Right lobe of liver (tissue), 6 donors: ENCODE data around the gene MAPRE2. TPM values are rescaled to one million over a fixed set of nuclear protein-coding genes. Genes with fewer than 3 reads are reported as not detected.

Source experiments
- ATAC-seq, 4 donors: fragments of 200-7000 bp; cut with Tn5 transposase; one replicate each; pipeline ENCODE4 v1.9.1; 2020; ENCODE audit warnings: mild to moderate bottlenecking in 4 of 4, moderate library complexity in 4 of 4
- DNase-seq, 3 donors: peaks; one replicate each; pipeline ENCODE4 v3.0.0-alpha.2; 2020
- H3K27ac ChIP-seq, 3 donors: fragments of 200-600 bp; one replicate each; pipeline ENCODE4 v1.8.0; 2022
- H3K27me3 ChIP-seq, 2 donors: fragments of 200-600 bp; one replicate each; pipeline ENCODE4 v1.8.0; 2022
- H3K36me3 ChIP-seq, 4 donors: fragments of 200-600 bp; sonication (generic) in 1 of 4; one replicate each; pipeline versions ENCODE4 v1.5.1 to v1.8.0; 2017 to 2022; ENCODE audit warnings: control low read depth in 1 of 4
- H3K4me1 ChIP-seq, 4 donors: fragments of 200-600 bp; sonication (generic) in 1 of 4; one replicate each; pipeline versions ENCODE4 v1.5.1 to v1.8.0; 2017 to 2022; ENCODE audit warnings: control low read depth in 1 of 4
- H3K4me3 ChIP-seq, 3 donors: fragments of 200-600 bp; one replicate each; pipeline ENCODE4 v1.8.0; 2022
- H3K9me3 ChIP-seq, 4 donors: fragments of 200-600 bp; sonication (generic) in 1 of 4; one replicate each; pipeline versions ENCODE4 v1.5.1 to v1.8.0; 2017 to 2022; ENCODE audit warnings: control low read depth in 1 of 4
- POLR2A ChIP-seq: fragments of 450-650 bp; IDR thresholded peaks from one replicate; pipeline ENCODE4 v1.6.1; 2017; ENCODE audit warnings: antibody characterized with exemption, mild to moderate bottlenecking
- WGBS: methylation state at CpG from one replicate; pipeline ENCODE4 v1.1.6; 2018; ENCODE audit warnings: low coverage, low lambda C conversion rate; ENCODE audit not compliant: insufficient coverage; ENCODE audit errors: missing lambda C conversion rate; 5-methylcytosine and 5-hydroxymethylcytosine counted together
- intact Hi-C, 2 donors: fragments of 100-400 bp; cut with DNase I; formaldehyde crosslinking; loops; one replicate each; pipeline versions ENCODE4 v1.11.2 to v1.14.1; 2022
- total RNA-seq, 6 experiments: library from RNA; depleted of rRNA in 2 of 6; stranded (reverse); fragments of >200 nt in 2 of 6; fragmentation: NEBNext Ultra II Directional in 3 of 6; extraction: Animal tissue kit (Norgen Biotek cat#: 25700) in 3 of 6; gene quantifications; one replicate each; pipeline versions ENCODE4 v1.1.0 to v1.2.4, GENCODE V29; 2016 to 2023
- TF ChIP-seq, protein P1 (sequence below), 4 donors: fragments of 200-600 bp in 3 of 4; fragments of 450-650 bp in 1 of 4; IDR thresholded peaks; one replicate each; pipeline versions ENCODE4 v1.5.1 to v1.8.0; 2016 to 2022; ENCODE audit warnings: antibody characterized with exemption in 4 of 4, mild to moderate bottlenecking in 2 of 4
- donor health status: DM: no; HTN: yes; CAD: no.
- donor health status: DM: no; HTN: no; CAD: no.
- donor health status: DM: no; HTN: no; CAD: no.
- donor health status: DM: no; HTN: yes; CAD: no.
- donor health status: DM: no; HTN: yes; CAD: no.

MAPRE2 gene
- total RNA-seq, 6 experiments from 2014 or later, result 17.0 to 25.9 (median 21.5) TPM

DNA sequence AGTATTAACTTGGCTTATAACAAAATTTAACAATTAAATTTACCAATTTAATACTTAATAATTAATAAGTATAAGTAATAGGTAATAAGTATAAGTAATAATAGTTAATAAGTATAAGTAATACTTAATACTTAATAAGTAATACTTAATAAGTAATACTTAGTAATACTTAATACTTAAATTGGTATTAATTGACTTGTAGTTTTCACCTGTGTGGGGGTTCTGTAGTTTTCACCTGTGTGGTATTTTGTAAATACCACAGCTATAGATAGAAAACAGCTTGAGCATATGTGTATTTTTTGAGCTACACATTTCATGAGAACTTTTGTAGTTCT, 55.4 kb downstream of the MAPRE2 start:
- Histone ChIP-seq H3K27ac (no peak overlapping the region), H3K4me3 (no peak overlapping the region), H3K27me3 (no peaks in the 10 kb centered on the region), H3K36me3 (peaks cover 0 to 2% (median 0%) of the 10 kb centered on the region in 4 donors), H3K4me1 (no peaks in the 10 kb centered on the region), H3K9me3 (no peaks in the 10 kb centered on the region)
- TF ChIP-seq, protein P1, sequence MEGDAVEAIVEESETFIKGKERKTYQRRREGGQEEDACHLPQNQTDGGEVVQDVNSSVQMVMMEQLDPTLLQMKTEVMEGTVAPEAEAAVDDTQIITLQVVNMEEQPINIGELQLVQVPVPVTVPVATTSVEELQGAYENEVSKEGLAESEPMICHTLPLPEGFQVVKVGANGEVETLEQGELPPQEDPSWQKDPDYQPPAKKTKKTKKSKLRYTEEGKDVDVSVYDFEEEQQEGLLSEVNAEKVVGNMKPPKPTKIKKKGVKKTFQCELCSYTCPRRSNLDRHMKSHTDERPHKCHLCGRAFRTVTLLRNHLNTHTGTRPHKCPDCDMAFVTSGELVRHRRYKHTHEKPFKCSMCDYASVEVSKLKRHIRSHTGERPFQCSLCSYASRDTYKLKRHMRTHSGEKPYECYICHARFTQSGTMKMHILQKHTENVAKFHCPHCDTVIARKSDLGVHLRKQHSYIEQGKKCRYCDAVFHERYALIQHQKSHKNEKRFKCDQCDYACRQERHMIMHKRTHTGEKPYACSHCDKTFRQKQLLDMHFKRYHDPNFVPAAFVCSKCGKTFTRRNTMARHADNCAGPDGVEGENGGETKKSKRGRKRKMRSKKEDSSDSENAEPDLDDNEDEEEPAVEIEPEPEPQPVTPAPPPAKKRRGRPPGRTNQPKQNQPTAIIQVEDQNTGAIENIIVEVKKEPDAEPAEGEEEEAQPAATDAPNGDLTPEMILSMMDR (IDR thresholded peaks at IDR 0.05), result no peak
- ATAC-seq, result no peak
- DNase-seq, result no peak
- intact Hi-C loops, result no loop called here

DNA sequence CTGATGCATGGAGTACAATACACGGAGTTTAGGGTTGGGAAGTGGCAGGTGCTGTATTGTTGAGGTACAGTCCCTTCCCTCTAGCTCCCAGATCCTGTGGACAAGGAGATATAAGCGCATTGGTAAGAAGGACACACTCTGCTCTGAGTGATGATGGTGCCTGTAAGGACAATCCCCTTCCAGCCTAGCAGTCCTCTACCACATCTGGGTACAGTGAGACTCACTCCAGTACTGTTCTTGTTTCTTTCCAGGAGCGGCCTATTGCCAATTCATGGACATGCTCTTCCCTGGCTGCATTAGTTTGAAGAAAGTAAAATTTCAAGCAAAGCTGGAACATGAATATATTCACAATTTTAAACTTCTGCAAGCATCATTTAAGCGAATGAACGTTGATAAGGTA, 56.0 kb downstream of the MAPRE2 start:
- intact Hi-C loops, result no loop called here
- H3K4me3 ChIP-seq, result no peak overlapping the region
- no peaks in the 10 kb centered on the region for H3K9me3 ChIP-seq
- DNase-seq, result no peak
- H3K27ac ChIP-seq, result no peak overlapping the region
- WGBS, result 94% methylated on average over 5 of the region's 5 CpGs
- TF ChIP-seq POLR2A, result no peak
- TF ChIP-seq, protein P1 (IDR thresholded peaks at IDR 0.05), result no peak
- no peak for ATAC-seq
- H3K36me3 ChIP-seq, result peaks cover 0 to 2% (median 0%) of the 10 kb centered on the region in 4 donors
- H3K27me3 ChIP-seq, result no peaks in the 10 kb centered on the region
- no peaks in the 10 kb centered on the region for H3K4me1 ChIP-seq

DNA sequence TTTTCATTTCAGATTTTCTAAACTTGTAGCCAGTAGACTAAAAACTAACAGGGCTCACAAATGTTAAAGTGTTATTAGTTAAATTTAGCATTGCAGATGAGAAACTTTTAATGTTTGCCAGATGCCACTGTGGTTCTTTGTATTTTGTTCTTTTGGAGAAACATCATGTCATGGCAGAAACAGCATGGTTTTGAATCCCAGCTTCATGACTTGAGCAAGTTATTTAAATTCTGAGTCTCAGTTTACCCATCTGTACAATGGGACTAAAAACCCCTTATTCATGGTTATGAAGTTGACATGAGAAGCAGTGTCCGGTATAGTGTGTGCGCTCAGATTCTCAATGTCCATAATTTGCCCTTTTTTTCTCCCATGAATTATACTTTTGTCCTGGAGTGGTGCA, 56.5 kb downstream of the MAPRE2 start:
- DNase-seq, result no peak
- no peak for ATAC-seq
- Histone ChIP-seq H3K4me3 (no peak overlapping the region), H3K27ac (no peak overlapping the region), H3K4me1 (no peaks in the 10 kb centered on the region), H3K36me3 (peaks cover 0 to 2% (median 0%) of the 10 kb centered on the region in 4 donors), H3K27me3 (no peaks in the 10 kb centered on the region), H3K9me3 (no peaks in the 10 kb centered on the region)
- TF ChIP-seq, protein P1 (IDR thresholded peaks at IDR 0.05), result no peak
- no peak for TF ChIP-seq POLR2A
- WGBS, result 97% methylated on average over 2 of the region's 2 CpGs
- intact Hi-C loops, result no loop called here

DNA sequence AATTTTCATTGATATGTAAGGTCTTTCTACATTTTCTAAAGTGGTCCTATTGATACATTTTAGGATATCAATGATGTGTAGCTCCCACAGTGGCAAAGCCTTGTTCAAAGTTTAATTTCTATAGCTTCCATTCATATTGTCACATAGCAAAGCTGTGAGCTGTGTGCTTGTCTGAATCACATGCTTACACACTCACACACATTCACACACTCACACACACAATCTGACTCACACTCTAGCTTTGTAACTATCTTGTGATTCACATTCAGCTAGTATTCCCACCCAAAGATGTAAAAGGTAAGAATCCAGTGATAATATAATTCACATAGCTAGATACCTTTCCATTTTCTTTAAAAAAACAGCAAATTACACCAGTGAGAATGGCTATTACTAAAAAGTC, 58.7 kb downstream of the MAPRE2 start:
- ATAC-seq (no peak), DNase-seq (no peak)
- TF ChIP-seq, protein P1 (IDR thresholded peaks at IDR 0.05), result no peak
- no peak for TF ChIP-seq POLR2A
- intact Hi-C loops, result no loop called here
- no peaks in the 10 kb centered on the region for H3K27me3 ChIP-seq
- H3K4me3 ChIP-seq, result no peak overlapping the region
- peaks cover 0 to 9% (median 0%) of the 10 kb centered on the region in 4 donors for H3K4me1 ChIP-seq
- peaks cover 0 to 2% (median 0%) of the 10 kb centered on the region in 4 donors for H3K36me3 ChIP-seq
- H3K9me3 ChIP-seq, result no peaks in the 10 kb centered on the region
- H3K27ac ChIP-seq, result no peak overlapping the region

DNA sequence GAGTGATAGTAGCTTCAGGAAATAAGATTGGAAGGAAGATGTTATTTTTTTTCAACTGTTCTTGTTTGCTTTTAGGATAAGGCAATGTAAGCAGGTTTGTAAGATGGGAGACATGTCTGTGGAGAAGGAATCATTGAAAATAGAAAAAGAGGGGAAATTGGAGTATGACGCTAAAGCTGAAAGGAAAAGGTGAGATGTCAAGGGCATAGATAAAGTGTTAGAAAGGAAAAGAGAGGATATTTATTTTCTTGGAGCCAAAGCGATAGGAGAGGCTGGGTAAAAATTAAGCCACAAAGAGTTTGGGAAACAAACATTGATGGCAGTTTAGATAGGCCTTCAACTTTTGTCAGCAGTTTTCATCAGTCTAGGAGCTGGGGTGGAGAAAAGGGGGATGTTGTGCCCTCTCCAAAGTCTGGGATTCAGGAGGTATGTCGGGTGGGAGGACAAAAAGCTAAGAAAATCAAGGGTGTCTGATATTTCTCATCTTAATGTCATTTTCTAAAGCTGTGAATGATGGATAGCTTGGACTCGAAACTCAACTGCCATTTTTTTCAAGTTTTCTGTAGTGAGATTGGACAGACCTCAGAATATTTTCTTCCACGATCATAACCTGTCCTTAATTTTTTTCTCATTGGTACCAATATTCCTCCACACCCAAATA, 63.3 kb downstream of the MAPRE2 start:
- TF ChIP-seq, protein P1 (IDR thresholded peaks at IDR 0.05), result no peak
- no peak for TF ChIP-seq POLR2A
- Histone ChIP-seq H3K36me3 (no peaks in the 10 kb centered on the region), H3K27ac (no peak overlapping the region), H3K9me3 (no peaks in the 10 kb centered on the region), H3K4me1 (peaks cover 0 to 9% (median 0%) of the 10 kb centered on the region in 4 donors), H3K27me3 (no peaks in the 10 kb centered on the region), H3K4me3 (no peak overlapping the region)
- 76% methylated on average over 5 of the region's 5 CpGs for WGBS
- ATAC-seq (no peak), DNase-seq (no peak)
- intact Hi-C loops, result no loop called here
